Measurements from ENCODE around the gene NUDT4.
"Not testable (repeated sequence)": the region's sequence is repeated elsewhere in the genome, so short reads cannot be mapped to it uniquely, and the experiment has no call there.

NUDT4 gene

DNA sequence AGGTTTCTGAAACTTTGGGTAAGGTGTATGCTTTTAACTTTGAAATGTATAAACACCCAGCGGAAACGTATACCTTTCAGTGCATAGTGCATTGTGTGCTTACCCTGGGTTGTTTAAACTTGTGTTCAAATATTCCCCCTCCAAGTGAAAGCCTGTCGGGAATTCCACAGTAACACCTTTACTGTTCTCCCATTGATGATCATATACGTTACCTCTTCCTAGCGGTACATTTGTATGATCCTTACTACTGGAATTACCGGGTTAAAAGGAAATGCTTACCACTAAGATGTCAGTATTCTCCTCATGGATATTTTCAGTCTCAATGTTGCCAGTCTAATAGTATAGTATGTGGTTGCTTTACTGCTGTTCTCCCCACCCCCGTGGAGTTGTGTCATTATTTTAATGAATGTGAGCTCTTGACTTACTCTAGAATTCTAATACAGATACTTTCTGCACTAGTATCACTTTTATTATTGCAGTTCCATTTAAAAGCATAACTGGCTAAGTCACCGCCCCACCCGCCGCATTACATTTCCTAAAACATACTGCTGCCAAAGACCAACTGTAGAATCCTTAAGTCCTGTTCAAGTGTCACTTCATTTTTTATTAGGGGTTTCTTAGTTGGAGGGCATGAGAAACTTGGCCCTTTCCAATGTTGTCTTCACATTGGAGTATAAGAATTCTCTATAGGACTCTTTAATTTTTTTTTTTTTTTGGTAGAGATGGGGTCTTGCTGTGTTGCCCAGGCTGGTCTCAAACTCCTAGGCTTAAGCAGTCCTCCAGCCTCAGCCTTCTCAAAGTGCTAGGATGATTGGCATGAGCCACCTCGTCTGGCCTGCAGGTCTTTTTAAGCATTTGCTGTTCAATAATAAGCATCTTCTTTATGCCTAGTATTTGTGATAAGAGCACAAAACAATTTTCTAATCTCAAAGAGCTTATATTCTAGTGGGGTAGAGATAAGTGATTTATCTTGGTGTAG, 24.9 kb downstream of the NUDT4 start:
- no peak for DNase-seq (ENCODE audit: low spot score)

- DNase-seq (ENCODE audit: low spot score), result no peak
Measured at GRCh38 chr12:93403988-93404803, 26.5 kb downstream of the NUDT4 start.

- no peak for DNase-seq (ENCODE audit: low spot score)
Measured at GRCh38 chr12:93404961-93405849, 27.5 kb downstream of the NUDT4 start.

DNA sequence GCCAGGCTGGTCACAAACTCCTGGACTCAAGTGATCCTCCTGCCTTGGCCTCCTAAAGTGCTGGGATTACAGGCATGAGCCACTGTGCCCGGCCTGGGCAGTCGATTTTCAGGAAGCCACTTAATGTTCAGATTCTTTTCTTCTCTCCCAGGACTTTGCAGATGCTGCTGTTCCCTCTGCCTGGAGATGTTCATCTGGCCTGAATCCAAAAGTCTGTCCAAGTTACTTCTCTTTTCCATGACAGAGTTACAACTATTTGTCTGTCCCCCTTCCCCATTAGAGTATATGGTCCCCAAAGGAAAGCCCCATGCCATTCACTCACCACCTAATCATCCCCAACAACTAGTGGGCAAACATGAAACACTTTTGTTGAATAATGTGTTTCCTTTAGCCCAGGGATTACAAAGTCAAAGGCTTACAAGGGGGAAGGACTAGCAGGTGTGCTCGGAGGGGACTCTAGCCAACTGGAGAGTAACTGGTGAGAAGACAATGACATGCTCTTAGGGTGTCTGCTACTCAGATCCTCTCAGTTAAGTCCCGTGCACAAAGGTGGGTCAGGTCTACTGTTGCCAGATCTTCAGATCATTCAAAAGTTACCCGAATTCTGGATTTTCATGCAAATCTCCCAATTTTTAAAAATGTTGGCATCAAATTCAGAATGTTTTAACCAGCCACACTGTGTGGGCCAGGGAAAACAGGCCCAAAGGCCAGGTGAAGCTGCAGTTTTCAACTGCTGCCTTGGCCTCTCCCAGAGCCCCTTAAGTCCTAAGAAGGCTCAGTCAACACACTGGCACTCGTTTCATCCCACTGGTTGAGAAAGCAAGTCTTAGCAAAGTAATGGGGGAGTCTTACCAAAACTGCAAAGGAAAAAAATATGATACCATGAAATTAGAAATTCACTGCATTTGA, 29.6 kb downstream of the NUDT4 start:
- no peak for DNase-seq (ENCODE audit: low spot score)

DNA sequence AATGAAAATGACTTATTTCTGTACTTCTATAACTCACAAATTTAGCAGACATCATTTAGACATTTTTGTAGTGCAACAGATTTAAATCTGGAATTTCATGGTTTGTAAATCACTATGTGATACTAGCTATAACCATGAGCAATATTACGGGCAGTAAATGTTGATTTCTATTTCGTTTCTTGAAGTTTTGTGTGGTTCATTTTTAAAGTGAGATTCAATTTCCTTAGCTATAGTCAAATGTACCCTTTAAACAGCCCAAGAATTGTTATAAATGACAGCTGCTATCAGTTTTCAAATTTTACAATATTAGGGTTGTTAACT, 30.2 kb downstream of the NUDT4 start:
- no peak for DNase-seq (ENCODE audit: low spot score)

DNA sequence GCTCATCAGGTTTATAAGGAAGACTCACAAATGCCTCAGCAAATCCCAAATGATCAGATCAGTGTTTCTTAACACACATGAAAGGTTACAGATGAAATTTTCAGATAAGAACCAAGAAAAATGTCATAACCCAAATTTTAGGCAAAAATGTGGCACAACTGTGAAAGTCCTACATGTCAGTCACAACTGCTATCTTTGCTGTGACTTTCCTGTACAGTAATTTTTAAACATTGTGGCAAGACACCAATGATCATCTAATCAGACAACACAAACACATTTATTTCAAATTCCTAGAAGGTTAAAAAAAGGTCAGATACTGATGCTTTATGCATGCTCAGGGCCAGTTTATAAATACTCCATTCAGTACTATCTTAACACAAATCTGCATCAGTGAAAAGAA, 31.1 kb downstream of the NUDT4 start:
- no peak for DNase-seq (ENCODE audit: low spot score)

- not testable (repeated sequence) for DNase-seq (ENCODE audit: low spot score)
Measured at GRCh38 chr12:93409343-93410187, 31.8 kb downstream of the NUDT4 start.

DNA sequence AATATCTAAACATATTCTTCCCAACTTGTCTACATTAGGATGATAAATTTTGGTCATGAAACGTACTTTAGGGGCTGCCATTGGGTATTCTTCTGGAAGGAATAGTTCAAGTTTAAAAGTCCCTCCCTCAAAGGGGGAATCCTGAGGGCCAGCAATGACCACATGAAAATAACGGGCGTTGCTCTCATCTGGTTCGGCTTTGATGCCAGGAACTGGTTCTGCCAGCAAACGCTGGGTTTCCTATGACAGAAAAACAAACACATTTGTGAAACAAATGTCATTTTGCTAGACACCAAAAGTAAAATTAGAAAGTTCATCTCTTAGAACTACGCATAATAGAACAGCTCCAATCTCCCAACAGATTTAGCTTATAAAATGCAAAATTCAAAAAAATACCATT, 33.3 kb downstream of the NUDT4 start:
- DNase-seq (ENCODE audit: low spot score), result not testable (repeated sequence)

GRCh38 chr12:93412396-93412795, 34.7 kb downstream of the NUDT4 start:
- not testable (repeated sequence) for DNase-seq (ENCODE audit: low spot score)

- DNase-seq (ENCODE audit: low spot score), result no peak
Measured at GRCh38 chr12:93413064-93413463, 35.3 kb downstream of the NUDT4 start.

DNA sequence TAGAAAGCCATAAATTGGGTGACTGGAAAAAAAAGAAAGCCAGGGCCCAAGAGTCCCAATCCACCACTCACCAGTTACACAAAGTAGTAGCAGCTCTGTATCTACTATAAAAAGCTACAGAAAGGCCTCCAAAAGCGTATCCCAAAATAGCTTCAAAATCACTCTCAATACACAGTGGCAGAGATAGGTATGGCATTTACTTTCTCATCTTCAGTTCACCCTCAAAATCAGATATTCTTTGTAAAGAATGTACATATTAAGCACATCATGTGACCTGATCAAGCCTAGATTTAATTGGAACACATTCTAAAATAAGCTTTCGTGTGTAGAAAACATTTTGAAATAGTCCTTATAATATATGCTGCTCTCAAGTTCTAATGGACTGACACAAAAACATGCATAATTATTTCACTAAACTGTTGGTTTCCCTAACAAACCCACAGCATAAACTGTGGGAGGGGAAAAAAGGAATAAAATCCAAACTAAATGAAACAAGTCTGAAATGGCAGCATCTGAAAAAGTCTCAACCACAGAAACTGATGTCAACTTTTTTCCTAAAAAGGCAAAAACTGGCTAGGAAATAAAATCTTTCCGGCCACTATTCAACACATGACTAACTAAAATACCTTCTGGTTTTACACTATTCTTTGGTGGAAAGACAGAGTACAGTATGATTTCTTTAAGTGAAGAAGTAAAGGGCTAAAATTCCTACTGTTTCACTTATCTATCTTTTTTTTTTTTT, 38.2 kb downstream of the NUDT4 start:
- no peak for DNase-seq (ENCODE audit: low spot score)

GRCh38 chr12:93417967-93418480, 40.3 kb downstream of the NUDT4 start:
- no peak for DNase-seq (ENCODE audit: low spot score)

DNA sequence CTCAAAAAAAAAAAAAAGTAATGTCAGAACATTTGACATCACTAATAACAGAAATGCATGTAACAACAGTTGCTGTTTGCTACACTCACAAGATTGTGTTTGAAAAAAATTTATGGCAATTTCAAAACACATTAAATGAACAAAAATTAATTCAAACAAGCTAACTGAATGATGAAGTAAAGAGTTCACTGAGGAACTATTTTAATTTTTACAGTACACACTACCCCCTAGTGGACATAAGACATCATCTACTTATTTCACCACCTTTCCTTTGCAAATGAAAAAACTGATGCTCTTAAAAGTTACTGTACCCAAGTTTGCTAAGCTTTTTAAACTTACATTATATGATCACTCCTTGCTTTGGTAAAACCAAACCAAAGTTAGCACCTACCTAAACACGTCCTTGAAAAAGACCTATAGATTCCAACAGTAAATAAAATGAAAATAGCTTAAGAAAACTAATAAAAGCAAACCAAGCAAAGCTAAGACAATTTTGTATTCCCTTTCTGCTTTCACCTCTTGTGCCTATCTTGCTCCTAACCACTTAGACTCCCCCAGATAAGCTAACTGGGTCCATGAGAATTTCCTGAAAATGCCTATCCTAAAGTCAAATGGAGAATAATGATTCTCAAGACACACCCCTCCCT, 41.8 kb downstream of the NUDT4 start:
- DNase-seq (ENCODE audit: low spot score), result peak; percentile 21

DNA sequence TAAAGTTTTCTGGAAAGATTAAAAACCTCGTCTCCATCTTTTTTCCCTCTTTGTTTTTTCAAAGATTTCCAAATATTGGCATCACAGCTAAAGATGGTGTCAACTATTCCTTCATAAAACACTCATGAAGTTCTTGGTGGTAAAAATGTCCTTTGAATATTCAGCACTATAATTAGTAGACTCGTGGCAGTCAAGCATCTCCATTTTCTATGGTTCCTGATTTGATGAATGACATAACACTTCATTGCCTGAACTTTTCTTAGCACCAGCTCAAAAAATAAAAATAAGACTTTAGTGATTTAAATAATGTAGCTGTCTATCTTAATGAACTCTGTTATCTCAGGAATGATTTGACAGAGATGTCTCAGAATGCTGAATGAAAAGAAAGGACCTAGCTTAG, 44.3 kb downstream of the NUDT4 start:
- no peak for DNase-seq (ENCODE audit: low spot score)

GRCh38 chr12:93425736-93426411, 48.1 kb downstream of the NUDT4 start:
- no peak for DNase-seq (ENCODE audit: low spot score)

DNA sequence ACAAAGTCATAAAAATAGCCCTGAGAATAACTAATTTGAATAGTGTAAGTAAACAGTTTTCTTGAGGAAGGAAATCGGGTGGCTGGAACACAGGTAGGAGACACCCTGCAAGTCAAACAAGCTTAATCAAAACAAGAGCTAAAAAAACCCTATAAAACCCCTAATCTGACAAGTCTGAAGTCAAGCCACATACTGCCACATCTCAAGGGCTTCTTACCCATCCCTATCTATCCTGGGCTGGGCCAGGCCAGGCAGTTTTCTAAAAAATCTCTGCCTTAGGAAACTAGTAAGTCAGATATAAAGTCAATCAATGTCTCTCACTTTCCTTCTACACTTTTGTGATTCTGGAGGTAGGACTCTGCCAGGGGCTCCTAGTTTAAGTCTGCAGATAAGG, 48.7 kb downstream of the NUDT4 start:
- no peak for DNase-seq (ENCODE audit: low spot score)

DNA sequence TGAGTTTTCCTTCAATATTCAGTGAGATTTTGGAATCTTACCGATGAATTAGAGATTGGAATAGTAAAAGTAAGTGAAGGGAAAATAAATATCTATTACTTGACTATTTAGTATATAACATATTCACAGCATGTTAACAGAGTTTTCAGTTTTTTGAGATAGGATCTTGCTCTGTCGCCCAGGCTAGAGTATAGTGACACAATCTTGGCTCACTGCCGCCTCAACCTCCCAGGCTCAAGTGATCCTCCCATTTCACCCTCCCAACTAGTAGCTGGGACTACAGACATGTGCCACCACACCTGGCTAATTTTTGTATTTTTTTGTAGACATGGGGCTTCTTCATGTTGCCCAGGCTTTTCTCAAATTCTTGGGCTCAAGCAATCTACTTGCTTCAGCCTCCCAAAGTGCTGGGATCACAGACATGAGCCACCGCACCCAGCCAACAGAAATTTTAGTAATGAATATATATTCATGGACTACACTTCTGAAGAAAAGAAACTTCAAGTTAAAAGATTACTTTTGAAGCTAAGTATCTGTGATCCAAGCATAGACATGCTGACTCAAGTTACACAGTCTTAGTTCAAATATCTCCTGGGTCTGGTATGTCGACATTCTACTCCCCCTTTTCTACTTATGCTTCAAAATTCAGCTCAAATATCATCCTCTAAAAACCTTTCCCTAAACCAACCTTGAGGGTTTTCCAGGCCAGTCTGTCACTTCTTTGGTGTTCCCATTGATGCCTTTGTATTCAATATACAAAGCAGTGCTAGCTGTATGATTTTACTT, 50.2 kb downstream of the NUDT4 start:
- no peak for DNase-seq (ENCODE audit: low spot score)

Measured in iPS-NIHi11 (cell line).